Stimulated activated CD4-positive, alpha-beta T cell treated with anti-CD3 and anti-CD28 coated beads, Interleukin-2, amount 100 ng/mL, for 24 hours (primary cell): ENCODE results near the gene CEP192.

Source experiments
- DNase-seq, 2 donors: peaks; one replicate each; pipeline ENCODE4 v3.0.0-alpha.2; 2020

The CEP192 gene

DNA sequence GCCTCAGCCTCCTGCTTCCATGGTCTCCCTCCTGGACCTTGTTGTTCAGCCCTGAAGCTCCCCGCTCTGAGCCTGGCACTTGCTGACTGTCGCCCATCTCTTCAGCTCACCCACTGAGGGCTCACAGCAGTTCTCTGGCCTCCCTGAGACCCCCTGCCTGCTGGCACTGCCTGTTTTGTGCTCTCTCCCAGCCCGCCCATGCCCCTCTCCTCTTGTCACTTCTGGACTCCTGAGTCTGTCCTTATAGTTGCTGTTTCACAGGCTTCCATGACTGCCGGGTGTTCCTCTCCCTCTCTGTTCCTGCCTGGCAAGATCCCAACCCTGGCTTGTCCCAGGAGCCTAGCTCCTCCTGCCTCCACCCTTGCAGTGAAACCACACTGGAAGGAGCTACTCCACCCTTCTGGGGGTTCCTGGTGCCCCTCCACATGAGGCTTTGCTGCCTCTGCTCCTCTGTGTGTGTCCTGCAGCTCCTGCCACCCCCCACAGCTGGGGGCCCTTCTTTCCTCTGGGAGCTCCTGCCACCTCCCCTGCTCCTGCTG, 110.6 kb downstream of the CEP192 start:
- no peak for DNase-seq

- no peak for DNase-seq
These were observed 112.2 kb downstream of the CEP192 start for GRCh38 chr18:13103366-13103765.

DNA sequence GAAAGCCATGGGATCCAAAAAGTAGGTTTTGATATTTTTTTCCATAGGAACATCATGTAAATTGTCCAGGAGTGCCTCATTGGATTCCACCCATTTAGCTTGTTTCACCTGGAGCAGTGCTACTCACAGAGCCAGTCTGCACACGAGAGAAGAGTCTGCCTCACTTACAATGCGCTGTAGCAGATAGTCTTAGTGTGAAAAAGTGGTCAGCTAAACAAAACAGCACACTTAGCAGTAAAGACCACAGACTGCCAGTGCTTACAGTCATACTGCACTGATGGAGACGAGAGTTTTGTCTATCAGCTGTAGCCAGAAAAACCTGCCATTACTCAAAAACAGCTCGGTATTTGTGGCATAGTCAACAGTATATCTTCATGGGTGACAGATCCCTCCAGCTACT, 113.9 kb downstream of the CEP192 start:
- DNase-seq, result no peak

DNA sequence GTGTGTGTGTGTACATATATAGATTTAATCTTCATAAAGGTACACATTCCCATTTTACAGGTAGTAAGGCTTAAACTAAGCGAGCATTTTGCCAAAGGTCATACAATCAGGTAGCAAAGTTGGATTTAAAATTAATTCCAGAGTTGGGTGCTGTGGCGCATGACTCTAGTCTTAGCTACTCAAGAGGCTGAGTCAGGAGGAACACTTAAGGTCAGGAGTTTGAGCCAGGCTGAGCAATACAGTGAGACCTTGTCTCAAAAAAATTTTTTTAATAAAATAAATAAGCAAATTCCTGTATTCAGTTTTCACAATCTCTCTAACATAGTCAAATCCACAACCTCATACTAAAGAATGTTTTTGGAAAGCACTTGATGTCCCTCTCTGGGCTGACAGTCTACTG, 115.9 kb downstream of the CEP192 start:
- DNase-seq, result no peak

DNA sequence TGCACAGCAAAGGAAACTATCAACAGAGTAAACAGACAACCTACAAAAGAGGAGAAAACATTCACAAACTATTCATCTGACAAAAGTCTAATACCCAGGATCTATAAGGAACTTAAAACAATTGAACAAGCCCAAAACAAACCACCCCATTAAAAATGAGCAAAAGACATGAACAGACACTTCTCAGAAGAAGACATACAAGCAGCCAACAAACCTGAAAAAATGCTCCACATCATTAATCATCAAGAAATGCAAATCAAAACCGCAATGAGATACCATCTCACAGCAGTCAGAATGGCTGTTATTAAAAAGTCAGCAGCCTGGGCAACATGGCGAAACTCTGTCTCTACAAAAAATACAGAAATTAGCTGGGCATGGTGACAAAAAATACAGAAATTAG, 117.2 kb downstream of the CEP192 start:
- no peak for DNase-seq

DNA sequence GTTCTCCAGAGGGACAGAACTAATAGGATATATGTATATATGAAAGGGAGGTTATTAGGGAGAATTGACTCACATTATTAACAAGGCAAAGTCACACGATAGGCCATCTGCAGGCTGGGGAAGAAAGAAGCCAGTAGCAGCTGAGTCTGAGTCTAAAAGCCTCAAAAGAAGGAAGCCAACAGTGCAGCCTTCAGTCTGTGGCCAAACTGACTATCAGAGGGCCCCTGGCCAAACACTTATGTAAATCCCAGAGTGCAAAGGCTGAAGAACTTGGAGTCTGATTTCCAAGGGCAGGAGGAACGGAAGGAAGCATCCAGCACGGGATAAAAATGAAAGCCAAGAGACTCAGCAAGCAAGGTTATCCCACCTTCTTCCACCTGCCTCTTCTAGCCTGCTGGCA, 119.4 kb downstream of the CEP192 start:
- DNase-seq, result no peak

DNA sequence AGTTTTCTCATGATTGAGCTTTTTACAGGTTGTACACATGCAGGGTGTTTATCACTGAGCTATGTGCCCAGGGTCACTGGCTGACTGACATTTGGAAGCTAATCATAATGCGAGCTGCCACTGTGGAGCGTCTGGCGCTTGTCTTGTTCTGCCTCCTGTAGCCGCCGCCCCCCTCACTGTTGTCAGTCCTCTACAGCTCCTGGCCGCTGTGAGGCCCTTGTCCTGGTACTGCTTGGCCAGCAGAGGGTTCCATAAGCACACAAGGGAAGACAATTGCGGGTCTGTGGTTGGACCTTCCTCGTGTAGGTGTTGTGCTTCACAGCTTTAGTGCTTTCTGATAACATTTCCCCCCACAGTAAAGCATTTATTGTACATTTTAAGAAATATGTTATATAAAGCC, 121.8 kb downstream of the CEP192 start:
- DNase-seq, result no peak

DNA sequence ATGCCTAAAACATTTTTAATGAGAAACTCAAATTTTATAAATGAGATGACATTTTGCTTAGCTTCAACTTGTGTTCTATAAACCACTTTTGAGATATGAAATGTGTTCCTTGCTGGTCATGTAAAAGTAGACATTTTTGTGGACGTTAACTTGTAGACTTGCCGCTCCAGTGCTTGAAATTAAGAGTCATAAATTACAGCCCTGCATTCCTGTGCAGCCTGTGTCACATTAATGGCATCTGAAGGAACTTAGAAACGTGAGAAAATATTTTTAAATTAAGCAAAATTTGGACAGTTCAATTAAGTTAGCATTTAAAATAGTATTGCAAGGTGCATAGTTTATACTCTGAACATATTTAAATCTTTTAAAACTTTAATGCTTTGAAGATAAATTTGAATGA, 129.1 kb downstream of the CEP192 start:
- no peak for DNase-seq

- no peak for DNase-seq
These were observed 129.8 kb downstream of the CEP192 start for GRCh38 chr18:13120983-13121441.

DNA sequence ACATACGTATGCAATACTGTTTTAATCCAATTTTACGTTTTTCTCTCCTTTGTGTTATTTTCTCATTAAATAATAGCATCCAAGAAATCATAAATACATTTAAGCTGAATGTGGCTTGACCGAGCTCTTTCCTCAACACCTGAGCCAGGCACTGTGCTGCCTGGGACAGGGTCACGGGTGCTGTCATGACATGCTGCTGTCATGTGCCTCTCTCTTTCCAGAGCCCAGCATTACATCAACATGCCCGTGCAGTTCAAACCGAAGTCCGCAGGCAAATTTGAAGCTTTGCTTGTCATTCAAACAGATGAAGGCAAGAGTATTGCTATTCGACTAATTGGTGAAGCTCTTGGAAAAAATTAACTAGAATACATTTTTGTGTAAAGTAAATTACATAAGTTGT, 133.2 kb downstream of the CEP192 start:
- DNase-seq, result no peak

DNA sequence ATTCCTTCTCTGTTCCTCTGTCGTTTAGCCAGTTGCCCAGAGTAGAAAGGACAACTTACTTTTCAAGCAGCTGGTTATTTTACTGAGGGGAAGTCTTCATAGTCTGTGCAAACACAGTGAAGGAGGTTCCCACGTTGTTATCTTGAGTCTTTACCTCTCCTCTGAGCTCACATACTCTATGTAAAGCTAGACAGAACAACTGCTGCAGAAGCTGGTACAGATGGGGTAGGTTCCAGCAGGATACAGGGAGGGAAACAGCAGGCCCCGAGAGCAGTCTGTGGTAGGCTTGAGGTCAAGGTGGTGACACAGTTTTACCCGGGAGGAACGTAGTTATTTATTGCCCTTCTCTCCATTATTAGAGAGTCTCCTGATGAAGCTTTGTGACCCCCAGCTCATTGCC, 134.0 kb downstream of the CEP192 start:
- DNase-seq, result no peak

GRCh38 chr18:13126966-13127598, 135.9 kb downstream of the CEP192 start:
- no peak for DNase-seq

DNA sequence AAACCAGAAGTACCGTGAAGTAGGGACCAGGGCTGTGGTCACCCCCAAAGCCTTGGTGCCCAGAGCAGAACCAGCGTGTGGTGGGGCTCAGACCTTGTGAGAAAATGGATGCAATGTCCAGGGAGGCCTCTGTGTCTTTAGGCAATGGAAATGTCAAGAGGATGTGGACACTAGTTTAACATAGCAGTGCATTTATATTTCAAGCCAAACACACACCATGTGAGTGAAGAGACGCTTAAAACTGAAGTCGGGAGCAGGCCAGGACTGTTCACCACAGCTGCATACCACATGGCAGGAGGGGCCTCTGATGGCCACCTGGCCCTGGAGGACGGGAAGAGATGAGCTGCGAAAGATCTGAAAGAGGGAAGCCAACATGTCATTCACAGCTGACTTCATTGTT, 140.1 kb downstream of the CEP192 start:
- no peak for DNase-seq

DNA sequence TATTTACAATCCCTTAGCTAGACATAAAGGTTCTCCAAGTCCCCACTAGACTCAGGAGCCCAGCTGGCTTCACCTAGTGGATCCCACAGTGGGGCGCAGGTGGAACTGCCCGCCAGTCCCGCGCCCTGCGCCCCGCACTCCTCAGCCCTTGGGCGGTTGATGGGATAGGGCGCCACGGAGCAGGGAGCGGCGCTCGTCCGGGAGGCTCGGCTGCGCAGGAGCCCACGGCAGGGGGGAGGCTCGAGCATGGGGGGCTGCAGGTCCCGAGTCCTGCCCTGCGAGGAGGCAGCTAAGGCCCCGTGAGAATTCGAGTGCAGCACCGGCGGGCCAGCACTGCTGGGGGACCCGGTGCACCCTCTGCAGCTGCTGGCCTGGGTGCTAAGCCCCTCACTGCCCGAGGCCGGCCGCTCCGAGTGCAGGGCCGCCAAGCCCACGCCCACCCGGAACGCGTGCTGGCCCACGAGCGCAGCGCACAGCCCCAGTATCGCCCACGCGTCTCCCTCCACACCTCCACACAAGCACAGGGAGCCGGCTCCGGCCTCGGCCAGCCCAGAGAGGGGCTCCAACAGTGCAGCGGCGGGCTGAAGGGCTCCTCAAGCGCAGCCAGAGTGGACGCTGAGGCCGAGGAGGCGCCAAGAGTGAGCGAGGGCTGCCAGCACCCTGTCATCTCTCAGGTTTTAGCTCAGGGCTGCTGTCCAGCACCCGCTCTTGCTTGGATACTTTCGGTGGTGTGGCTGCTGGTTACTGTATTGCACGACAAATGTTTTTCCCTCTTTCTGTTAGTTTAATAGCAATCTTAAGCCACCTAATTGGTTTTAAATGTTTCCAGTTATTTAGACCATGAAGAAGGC, 143.6 kb downstream of the CEP192 start:
- no peak for DNase-seq

GRCh38 chr18:13136056-13136903, 145.1 kb downstream of the CEP192 start:
- peak; percentile 46 to 61 for DNase-seq

DNA sequence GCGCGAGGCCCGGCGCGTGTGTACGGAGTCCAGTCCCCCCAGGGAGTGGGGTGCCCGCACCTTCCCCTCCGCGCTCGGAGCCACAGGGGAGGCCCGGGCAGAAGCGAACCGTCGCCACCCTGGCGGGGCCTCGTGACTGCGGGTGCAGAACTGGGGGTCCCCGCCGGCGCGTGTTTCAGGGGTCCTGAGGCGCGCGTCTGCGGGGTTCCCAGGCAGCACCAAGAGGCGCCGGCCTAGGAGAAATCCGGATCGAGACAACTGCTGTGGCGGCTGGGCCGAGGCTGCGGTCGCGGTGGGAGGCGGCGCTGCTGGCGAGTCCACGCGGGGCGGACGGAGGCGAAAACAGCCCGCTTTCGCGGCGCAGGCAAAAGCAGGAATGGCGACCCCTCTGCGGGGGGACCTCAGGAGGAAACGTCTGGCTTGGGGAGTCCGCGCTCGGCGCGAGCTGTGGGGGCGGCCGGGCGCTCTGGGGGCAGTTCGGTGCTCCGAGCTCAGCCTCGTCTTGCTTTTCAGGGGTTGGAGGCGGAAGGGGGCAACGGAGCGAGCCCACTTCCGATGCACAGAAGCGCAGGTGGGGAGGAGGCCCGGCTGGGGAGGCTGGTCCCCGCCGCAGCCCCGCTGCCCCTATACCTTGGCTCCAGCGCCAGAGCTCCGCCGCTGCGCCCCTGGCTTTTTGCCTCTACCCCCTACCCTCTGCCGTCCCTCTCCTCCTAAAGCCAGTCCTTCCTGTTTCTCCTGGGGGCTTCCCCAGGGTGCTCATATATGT, 145.9 kb downstream of the CEP192 start:
- DNase-seq, result peak; percentile 31 to 47

DNA sequence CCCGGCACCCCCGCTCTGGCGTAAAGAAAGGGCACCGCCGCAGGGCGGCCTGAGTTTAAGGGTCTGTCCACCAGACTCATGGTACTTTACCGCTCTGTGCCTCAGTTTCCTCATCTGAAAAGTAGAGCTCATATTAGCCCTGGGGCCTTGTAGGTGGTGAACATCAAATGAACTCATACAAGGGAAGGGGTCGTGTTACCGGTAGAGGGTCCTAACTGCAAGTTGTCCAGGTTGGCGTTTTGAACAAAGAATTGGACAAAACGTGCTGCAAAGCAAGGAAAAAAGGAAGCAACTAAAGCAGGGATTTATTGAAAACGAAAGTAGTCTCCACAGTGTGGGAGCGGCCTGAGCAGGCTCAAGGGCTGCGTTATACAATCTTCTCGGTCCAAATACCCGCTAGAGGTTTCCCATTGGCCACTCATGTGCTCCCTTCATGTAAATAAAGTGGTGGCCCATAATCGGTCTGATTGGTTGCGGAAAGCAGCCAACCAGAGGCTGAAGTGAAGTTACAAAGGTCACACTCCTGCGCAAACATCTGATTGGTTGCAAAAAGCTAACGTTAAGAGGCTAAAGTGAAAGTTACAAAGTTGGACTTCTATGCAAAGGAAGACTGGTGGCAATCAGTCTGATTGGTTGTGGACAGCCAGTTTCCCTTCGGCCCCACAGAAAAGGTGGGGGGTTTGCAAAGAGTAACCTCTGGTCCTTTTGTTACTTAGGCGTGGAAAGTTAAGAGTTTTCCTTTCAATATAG, 146.7 kb downstream of the CEP192 start:
- DNase-seq, result peak; percentile 37 to 62

- no peak for DNase-seq
These were observed 147.4 kb downstream of the CEP192 start for GRCh38 chr18:13138420-13139139.

DNA sequence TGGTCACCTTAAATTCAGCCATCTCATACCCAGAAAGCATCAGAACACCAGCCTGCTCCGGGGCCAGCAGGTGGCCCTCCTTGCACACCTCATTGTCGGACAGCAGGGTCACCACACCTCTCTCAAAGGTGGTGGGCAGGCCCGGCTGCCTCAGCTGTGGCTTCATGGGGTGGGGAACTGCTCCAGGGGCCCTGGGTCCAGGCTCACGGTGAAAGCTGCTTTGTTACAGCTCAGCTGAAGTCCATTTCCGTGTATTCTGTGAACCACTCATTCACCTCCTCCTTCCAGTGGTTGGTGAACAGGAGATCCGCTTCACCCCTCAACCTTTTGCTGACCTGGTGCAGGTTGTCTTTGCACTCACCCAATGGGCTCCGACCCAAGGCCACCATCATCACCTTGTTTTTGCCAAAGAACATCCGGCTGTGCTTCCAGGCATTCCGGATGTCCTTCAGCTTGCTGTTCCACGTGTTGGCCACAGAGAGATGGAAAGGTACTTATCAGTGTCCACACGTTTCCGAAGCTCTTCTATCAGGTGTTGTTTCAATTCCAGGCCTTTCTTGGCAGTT, 148.8 kb downstream of the CEP192 start:
- DNase-seq, result no peak

DNA sequence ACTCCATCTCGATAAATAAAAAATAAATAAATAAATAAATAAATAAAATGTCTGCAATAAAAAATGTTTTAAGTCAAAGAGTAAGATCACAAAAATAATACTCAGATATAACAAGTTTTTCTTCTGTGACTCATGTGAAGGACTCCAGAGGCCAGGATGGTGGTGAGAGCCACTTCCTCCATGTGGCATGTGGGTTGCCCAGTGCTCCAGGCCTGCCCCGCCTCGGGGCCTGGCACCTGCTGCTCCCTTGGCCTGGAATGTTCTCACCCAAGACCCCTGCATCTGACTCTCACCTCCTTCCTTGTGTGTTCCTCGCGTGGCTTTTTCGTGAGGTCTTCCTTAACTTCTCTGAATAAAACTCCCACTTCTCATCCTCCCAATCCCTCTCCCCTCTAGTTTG, 150.0 kb downstream of the CEP192 start:
- DNase-seq, result no peak
